Measurements from ENCODE around the gene CDH6. TPM values are rescaled to one million over a fixed set of nuclear protein-coding genes. Genes with fewer than 3 reads are reported as not detected.

The CDH6 gene
- 0.12 to 0.33 TPM (median 0.19 TPM) in 5 replicates for total RNA-seq (2022; extraction: Qiagen RNA extraction; ENCODE audit: low read depth)

GRCh38 chr5:31193591-31194467 lies at the start of gene CDH6:
CDH6 (plus strand) TSS chr5:31193686; CDS start chr5:31267474, 73,788 bp downstream.

Data from A549 treated with CpdA at 1 μM for 4 hours (cell line).